TTC549 (cell line): ENCODE data around the gene SHROOM3.
A peak's percentile ranks its signal among the peaks of the same experiment; 100 is the strongest.

Experiments
- FAIRE-seq: peaks from 2 replicates; lab custom pipeline; 2012; peaks lifted over from hg19 to GRCh38; lab: Jason Lieb, UNC

Gene SHROOM3

DNA sequence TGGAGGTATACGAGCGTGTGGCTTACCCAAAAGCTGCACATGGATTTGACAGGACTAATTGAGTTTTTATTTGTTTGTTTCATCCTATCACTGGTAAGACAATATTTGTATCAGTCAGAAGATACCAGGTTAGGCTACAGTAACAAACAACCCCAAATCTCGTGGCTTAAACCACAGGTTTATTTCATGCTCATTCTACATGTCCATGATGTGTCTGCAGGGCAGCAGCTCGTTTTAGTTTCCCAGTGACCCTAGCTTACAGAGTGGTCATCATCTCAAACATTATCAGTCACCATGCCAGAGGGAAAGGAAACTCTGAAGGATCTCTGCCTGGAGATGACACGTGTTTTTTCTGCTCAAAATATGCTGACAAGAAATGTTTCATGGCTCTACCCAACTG, 108.3 kb downstream of the SHROOM3 start:
- FAIRE-seq = no peak

- no peak for FAIRE-seq
These were observed 109.7 kb downstream of the SHROOM3 start for GRCh38 chr4:76544725-76545124.

- peak; percentile 62 for FAIRE-seq
These were observed 110.3 kb downstream of the SHROOM3 start for GRCh38 chr4:76545226-76545884.

GRCh38 chr4:76546327-76546726, 111.3 kb downstream of the SHROOM3 start:
- FAIRE-seq = peak; percentile 87

DNA sequence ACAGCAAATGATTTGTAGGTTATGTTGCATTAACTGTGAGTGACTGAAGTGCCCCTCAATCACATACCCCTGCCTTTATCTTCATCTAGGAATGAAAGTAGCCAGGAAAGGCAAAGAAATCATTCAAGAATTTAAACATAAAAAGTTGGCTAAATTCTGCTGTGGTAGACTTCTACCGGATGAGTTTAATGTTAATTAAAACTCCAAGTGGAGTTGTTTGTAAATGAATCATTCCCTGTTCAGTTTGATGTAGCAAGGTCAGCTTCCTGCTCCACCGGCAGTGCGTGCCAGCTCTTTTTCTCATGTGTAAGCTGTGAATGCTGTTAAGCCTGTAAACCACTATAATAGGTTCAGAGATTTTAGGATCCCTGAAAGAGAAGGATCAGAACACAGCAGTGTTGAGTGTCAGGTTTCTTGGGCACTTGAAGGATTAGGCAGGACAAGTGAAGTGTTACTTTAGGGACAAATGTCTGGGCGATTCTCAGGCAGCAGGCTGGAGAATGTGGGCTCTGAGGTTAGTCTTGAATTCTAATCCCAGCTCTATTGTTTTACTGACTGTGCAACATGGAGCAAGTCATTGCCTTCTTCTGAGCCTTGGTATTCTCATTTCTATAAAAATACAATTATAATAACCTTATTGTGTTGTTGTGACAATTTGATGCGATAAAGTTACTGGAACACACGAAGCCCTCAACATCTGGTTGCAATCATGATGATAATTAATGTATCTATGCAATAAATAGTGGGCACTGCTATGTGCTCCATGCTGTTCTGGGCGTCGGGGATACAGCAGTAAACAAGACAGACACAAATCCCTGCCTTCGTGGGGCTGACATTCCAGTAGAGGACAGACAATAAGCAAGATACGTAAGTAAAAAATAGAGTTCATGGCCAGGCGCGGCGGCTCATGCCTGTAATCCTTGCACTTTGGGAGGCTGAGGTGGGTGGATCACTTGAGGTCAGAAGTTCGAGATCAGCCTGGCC, 112.0 kb downstream of the SHROOM3 start:
- no peak for FAIRE-seq

- no peak for FAIRE-seq
These were observed 113.7 kb downstream of the SHROOM3 start for GRCh38 chr4:76548704-76549103.

DNA sequence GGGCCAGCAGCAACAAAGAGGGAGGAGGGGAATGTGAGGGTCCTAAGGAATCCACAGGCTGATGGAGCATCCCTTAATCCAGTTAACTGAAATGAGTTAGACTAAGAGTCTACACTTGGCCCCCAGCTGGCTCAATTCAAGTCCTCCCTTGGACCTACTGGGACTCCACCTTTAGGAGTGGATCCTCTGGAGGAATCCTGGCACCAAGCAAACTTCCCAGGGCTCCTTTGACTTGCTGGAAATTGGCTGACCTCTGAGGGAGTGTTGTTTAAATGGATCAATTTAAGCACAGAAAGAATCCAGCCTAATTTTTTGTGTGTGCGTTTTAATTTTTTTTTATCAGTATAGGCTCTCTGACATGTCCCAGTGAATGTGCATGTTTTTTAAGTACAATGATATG, 114.7 kb downstream of the SHROOM3 start:
- no peak for FAIRE-seq

DNA sequence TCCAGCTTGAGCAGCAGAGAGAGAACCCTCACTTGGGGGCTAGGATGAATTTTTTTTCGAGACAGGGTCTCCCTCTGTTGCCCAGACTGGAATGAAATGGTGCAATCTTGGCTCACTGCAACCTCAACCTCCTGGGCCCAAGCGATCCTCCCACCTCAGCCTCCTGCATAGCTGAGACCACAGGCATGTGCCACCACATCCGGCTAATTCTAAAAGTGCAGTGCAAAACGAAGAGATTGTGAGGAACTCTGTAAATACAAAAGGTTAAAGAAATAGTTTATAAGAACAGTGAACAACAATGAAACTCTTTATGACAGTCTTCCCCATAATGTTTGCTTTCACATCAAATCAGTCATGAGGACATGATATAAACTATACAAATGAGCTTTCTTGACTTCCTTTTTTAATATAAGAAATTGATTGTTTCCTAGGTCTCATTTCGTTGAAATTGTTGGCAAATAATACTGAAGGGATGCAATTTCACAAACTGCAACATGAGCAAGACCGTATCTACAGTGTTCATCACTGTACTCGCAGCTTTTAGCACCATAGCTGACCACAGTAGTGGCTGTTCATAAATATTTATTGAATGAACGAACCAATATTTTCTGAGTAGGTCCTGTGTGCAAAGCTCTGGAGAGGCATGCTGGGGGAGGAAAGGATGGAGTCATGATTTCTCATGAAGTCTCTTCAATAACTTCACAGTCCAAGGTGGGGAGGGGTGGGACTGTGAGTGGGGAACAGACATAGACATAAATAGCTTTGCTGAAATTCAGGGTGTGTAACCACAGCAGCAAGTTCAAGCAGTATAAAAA, 116.1 kb downstream of the SHROOM3 start:
- no peak for FAIRE-seq

DNA sequence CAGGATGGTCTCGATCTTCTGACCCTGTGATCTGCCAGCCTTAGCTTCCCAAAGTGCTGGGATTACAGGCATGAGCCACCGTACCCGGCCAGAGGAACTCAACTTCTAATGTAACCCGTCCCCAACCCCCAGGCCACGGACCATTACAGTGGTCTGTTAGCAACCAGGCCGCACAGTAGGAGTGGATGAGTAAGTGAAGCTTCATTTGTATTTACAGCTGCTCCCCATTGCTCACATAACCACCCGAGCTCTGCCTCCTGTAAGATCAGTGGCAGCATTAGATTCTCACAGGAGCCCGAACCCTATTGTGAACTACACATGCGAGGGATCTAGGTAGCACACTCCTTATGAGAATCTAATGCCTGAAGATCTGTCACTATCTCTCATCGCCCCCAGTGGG, 119.6 kb downstream of the SHROOM3 start:
- no peak for FAIRE-seq

- no peak for FAIRE-seq
These were observed 121.4 kb downstream of the SHROOM3 start for GRCh38 chr4:76556452-76556851.

DNA sequence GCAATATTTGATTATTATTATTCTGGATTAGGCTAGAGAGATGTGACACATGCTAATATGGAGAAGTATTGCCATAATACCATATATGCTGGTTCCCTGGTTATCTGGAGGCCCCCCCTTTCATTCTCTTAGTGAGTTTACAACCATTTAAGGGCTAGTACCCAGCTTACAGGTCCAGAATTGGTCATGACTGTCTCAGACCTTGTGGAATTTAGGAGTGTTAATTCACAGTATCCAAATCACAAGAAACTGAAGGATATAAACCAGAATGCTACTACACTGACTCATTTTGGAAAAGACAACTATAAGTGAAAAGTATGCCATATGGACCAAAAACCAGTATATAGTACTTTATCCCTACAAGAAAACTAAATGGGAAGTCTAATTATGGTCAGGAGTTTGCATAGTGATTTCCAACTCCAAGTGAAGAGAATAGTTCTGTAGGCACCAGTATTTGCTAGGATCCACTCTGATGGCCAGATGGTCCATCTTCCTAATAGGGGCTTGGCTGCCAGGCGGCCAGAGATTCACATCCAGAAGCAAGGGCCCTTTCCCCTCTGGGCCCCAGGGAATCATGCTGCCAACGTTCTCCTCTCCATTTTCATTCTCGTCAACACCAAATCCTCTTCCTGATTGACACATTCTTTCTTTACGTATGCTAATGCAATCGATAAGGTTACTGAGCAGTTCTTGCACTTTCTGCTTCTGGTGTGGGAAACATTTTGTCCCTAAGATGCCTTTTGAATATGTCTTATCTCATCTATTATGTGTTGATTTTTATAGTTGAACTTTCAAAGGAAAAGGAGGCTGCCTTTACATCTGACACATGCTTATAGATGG, 123.6 kb downstream of the SHROOM3 start:
- FAIRE-seq = no peak

DNA sequence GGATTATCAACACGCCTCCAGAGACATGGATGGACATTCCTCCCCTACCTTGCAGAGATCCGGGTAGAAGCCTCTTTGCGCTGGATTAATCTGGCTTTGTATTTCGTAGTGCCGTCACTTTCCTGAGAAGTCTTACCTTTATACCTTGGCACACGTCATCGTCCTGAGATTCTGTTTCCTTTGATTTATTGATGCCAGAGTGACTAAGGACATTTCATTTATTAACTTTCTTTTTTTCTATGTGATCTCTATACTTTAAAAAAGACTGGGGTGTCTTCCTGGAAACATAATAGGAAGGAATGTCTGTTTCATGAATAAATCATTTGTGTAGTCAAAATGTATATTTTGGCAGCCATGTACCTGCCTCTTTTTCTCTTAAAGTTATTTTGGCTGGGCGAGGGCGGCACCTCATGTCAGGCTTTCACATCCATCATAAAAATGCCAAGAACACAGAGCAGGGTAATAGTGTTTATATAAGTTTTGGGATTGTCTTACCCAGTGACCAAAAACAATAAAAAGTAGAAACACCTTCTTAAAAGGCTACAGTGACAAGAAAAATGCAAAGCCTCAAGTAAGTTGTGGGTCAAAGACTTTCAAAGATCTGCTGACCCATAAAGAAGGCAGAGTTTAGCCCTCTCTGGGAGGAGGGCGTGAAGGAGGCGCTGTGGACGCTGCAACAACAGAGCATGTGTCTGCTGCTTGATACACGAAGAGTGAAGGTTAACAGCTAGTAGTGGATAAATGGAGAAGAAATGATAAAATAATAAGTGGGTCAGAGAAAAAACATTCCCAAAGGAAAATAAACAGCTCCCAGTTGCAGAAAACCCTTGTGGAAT, 124.4 kb downstream of the SHROOM3 start:
- FAIRE-seq = no peak

DNA sequence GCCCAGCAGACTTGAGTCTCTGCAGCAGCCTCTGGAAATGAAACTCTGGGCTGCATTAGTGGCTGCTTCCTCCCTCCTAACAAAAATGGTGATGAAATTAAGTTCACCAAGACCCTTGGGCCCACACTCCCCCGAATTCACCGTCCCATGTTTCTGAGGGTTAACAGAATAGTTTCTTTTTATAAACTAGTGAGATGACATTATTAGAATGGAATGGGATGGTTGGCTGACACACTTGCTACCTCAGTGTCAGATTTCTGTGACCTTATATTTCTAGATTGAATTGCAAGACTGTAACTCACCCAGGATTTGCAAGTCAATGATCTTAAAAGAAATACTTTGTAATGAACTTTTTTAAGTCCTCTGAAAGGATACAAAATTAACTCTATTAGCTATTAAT, 127.1 kb downstream of the SHROOM3 start:
- no peak for FAIRE-seq

DNA sequence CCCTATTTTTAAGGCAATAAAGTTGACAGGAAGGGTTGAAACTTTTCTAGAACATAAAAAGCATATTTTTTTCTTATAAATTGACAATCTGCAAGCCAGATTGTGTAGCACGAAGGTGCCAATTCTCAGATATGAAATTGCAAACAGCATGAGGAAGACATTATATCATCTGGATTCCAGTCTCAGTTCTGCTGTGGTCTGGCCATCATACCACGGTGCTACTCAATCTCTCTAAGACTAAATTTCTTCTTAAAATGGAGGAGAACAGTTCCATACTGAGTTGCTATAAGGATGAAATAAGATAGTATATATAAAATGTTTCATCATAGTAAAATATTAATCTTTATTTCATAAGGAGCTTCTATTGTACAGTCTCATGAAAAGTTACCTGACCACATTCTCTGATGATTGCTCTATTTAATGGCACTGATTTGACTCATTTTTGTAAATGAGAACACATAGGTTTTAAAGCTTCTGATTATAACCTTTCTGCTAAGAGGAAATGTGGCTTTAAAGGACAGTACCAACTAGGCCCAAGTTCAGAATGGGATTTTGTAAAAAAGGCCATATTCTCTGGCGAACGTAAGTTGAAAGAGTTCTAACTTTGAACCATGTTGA, 127.9 kb downstream of the SHROOM3 start:
- no peak for FAIRE-seq

DNA sequence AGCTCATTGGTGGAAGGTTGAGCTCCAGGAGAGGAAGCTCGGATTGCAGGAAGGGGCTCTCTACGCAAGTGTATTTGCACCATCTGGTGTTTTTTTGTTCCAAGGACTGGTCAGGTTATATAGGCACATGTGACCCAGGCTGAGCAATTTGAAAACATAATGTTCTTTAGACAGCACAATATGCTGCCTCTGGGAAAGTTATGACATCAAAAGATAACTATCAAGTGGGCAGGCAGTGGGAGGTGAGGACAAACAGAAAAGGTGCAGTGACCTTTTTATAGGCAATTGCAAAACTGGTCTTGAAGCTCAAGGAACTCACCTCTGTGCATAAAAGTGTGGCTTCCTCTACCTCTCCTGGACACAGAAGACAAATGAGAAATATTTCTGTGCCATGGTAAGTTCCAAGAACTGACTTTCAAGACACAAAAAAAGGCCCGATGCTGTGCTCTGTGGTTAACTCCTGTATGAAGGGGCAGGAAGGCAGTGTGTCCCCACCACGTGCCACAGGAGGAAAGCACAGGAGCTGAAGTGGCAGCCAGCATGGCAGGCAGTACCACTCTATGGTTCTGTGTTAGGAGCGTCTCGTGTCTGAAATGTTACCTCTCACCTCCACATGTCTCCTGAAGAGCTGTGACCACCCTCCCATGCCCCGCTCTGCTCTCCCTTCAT, 128.6 kb downstream of the SHROOM3 start:
- FAIRE-seq = no peak

DNA sequence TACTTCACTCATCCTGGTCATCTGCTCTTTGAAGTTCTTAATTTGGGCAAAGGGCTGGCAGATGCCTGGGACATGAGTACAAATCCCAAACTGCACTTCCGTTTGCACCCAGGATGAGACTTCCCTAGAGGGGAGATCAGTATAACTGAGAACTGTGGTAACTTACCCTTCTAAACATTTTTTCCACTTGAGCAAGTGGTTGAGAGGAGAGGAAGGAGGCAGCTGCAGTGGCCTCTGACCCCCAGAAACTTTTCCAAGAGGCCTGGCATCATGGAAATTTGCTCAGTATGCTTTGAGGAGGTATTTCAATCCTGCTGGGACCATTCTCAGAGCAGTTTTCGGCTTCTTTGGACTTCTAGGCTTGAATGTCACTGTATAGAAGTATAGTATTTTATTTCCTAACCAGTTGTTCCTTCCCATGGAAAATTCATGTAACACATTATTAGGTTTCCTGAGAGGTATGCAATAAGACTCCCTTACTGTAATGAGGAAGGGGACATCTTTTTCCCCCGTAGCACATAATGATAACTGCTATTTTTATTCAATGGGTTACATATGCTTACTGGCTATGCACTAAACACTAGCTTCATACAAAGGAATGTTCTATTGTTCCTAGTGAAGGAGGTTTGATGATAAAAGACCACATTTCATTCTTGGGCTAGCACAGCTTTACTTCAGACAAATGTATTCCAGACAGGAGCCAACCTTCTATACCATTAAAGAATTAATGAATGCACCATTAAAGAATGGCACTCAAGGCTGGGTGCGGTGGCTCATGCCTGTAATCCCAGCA, 129.3 kb downstream of the SHROOM3 start:
- no peak for FAIRE-seq

- no peak for FAIRE-seq
These were observed 133.2 kb downstream of the SHROOM3 start for GRCh38 chr4:76568262-76568661.

DNA sequence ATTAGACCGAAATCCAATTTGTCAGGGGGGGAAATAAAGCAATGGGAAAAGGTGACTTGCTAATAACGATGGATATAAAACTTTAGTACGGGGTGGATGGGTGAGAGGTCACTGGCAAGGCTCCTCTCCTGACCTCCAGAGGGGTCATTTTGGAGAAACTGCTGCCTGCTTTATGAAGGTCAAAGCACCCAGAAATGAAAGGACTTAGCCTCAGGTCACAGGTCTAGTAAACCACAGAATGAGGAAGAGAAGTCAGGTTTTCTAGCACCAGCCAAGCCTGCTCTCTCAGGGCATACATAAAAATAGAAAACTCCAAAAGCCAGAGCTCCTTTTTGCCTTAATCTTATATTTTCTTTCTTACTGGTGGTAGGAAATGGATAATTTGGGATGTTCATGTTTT, 134.2 kb downstream of the SHROOM3 start:
- FAIRE-seq = no peak

GRCh38 chr4:76569706-76570105, 134.7 kb downstream of the SHROOM3 start:
- FAIRE-seq = no peak
